DND-41 (cell line): ENCODE data around the gene DGKB.

ENCODE experiments used
- ATAC-seq: fragments of 200-7000 bp; cut with Tn5 transposase; 3 replicates; pipeline ENCODE4 v1.9.1; 2021; ENCODE audit warnings: low read depth; ENCODE audit not compliant: insufficient read depth
- DNase-seq: peaks from one replicate; pipeline ENCODE4 v3.0.0-alpha.2; 2020
- H2AFZ ChIP-seq: 2 replicates; pipeline ENCODE4 v1.6.0; 2012; ENCODE audit warnings: low read depth, low read length
- H3K27ac ChIP-seq: 2 replicates; pipeline ENCODE4 v1.5.1; 2012; ENCODE audit warnings: low read length, inconsistent platforms
- H3K27me3 ChIP-seq: fragments of 200-600 bp; sonication (generic); 2 replicates; pipeline ENCODE4 v1.6.0; 2012; ENCODE audit warnings: low read length, mild to moderate bottlenecking, inconsistent platforms; ENCODE audit not compliant: insufficient read depth, poor library complexity
- H3K36me3 ChIP-seq: 2 replicates; pipeline ENCODE4 v1.5.1; 2012; ENCODE audit warnings: low read length, inconsistent platforms; ENCODE audit not compliant: insufficient read depth
- H3K4me1 ChIP-seq: 2 replicates; pipeline ENCODE4 v1.5.1; 2012; ENCODE audit warnings: mild to moderate bottlenecking, low read length; ENCODE audit not compliant: insufficient read depth
- H3K4me2 ChIP-seq: 2 replicates; pipeline ENCODE4 v1.6.0; 2012; ENCODE audit warnings: mild to moderate bottlenecking, moderate library complexity, low read length, inconsistent platforms; ENCODE audit not compliant: insufficient read depth
- H3K4me3 ChIP-seq, 2 experiments: fragments of 200-600 bp in 1 of 2; shearing (Covaris generic) in 1 of 2; 2 replicates each; pipeline ENCODE4 v1.5.1; 2012 to 2016; ENCODE audit warnings: inconsistent platforms in 2 of 2, low read length in 2 of 2, mild to moderate bottlenecking in 2 of 2, low read depth in 1 of 2, moderate library complexity in 1 of 2
- H3K79me2 ChIP-seq: 2 replicates; pipeline ENCODE4 v1.6.0; 2012; ENCODE audit warnings: low read length, inconsistent platforms; ENCODE audit not compliant: insufficient read depth
- H3K9ac ChIP-seq: 2 replicates; pipeline ENCODE4 v1.6.0; 2012; ENCODE audit warnings: low read depth, mild to moderate bottlenecking, inconsistent platforms, low read length, moderate library complexity
- H3K9me3 ChIP-seq: 2 replicates; pipeline ENCODE4 v1.5.1; 2012; ENCODE audit warnings: low read length, moderate library complexity, mild to moderate bottlenecking, inconsistent platforms; ENCODE audit not compliant: insufficient read depth, severe bottlenecking
- H4K20me1 ChIP-seq: 2 replicates; pipeline ENCODE4 v1.6.0; 2012; ENCODE audit warnings: low read length; ENCODE audit not compliant: insufficient read depth
- EZH2 ChIP-seq: IDR thresholded peaks from 3 replicates; pipeline ENCODE4 v1.6.1; 2012; ENCODE audit warnings: borderline replicate concordance, low read depth, mild to moderate bottlenecking, moderate library complexity, low read length, inconsistent platforms; ENCODE audit not compliant: severe bottlenecking
- TF ChIP-seq, protein P1 (sequence below): IDR thresholded peaks from 2 replicates; pipeline ENCODE4 v1.5.1; 2012; ENCODE audit warnings: borderline replicate concordance, low read length, moderate library complexity, mild to moderate bottlenecking; ENCODE audit not compliant: poor library complexity, severe bottlenecking; ENCODE audit errors: extremely low read depth

The DGKB gene

DNA sequence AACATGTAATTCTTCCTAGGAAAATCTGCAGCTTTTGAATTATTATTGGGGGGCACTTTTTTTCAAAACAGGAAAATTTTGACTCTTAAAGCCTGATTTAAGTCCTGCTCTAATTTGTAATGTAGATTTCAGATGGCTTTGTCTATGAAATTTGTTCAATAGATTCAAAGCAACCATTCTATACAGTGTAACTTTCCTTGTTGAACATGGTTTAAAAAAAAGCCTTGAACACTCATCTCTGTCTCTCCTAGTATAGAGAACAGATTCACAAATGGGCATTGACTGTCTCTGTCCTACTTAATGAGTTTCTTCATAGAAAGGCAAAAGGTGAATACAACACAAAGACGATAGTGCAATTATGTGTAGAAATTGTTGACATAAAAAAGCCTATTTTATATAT is 643.7 kb downstream of the DGKB start:
- no peak overlapping the region for H3K4me3 ChIP-seq
- H3K36me3 ChIP-seq = no peaks in the 10 kb centered on the region
- H3K4me2 ChIP-seq = no peak overlapping the region
- H3K9me3 ChIP-seq = no peaks in the 10 kb centered on the region
- DNase-seq (no peak), ATAC-seq (no peak)
- H3K27ac ChIP-seq = no peak overlapping the region
- TF ChIP-seq, protein P1, sequence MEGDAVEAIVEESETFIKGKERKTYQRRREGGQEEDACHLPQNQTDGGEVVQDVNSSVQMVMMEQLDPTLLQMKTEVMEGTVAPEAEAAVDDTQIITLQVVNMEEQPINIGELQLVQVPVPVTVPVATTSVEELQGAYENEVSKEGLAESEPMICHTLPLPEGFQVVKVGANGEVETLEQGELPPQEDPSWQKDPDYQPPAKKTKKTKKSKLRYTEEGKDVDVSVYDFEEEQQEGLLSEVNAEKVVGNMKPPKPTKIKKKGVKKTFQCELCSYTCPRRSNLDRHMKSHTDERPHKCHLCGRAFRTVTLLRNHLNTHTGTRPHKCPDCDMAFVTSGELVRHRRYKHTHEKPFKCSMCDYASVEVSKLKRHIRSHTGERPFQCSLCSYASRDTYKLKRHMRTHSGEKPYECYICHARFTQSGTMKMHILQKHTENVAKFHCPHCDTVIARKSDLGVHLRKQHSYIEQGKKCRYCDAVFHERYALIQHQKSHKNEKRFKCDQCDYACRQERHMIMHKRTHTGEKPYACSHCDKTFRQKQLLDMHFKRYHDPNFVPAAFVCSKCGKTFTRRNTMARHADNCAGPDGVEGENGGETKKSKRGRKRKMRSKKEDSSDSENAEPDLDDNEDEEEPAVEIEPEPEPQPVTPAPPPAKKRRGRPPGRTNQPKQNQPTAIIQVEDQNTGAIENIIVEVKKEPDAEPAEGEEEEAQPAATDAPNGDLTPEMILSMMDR = no peak
- TF ChIP-seq EZH2 = no peak
- no peak overlapping the region for H2AFZ ChIP-seq
- H4K20me1 ChIP-seq = no peaks in the 10 kb centered on the region
- H3K27me3 ChIP-seq = no peaks in the 10 kb centered on the region
- H3K4me1 ChIP-seq = no peaks in the 10 kb centered on the region
- H3K79me2 ChIP-seq = no peaks in the 10 kb centered on the region
- H3K9ac ChIP-seq = no peak overlapping the region

DNA sequence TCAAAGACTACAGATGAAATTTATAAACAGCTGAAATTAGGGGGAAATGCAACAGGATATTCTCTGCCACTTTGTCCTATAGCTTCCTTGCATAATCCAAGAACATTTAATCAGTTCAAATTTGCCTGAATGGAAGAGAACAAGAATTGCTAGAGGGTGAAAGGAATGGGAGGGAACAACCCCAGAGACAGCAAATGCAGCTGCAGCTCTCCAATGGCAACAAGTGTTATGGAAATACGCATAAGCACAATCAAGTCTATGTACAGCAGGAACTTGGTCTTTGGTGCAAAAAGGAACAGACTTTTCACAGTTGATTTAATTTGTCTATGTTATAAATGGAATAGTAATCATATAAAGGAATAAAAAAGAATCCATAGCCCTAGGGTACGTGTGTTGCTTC is 644.1 kb downstream of the DGKB start:
- ATAC-seq (no peak), DNase-seq (no peak)
- H3K27me3 ChIP-seq = no peaks in the 10 kb centered on the region
- no peaks in the 10 kb centered on the region for H3K4me1 ChIP-seq
- no peaks in the 10 kb centered on the region for H3K79me2 ChIP-seq
- no peaks in the 10 kb centered on the region for H3K36me3 ChIP-seq
- no peak overlapping the region for H3K4me2 ChIP-seq
- H3K27ac ChIP-seq = no peak overlapping the region
- H3K4me3 ChIP-seq = no peak overlapping the region
- TF ChIP-seq, protein P1 = no peak
- TF ChIP-seq EZH2 = no peak
- H3K9ac ChIP-seq = no peak overlapping the region
- H4K20me1 ChIP-seq = no peaks in the 10 kb centered on the region
- no peaks in the 10 kb centered on the region for H3K9me3 ChIP-seq
- no peak overlapping the region for H2AFZ ChIP-seq

DNA sequence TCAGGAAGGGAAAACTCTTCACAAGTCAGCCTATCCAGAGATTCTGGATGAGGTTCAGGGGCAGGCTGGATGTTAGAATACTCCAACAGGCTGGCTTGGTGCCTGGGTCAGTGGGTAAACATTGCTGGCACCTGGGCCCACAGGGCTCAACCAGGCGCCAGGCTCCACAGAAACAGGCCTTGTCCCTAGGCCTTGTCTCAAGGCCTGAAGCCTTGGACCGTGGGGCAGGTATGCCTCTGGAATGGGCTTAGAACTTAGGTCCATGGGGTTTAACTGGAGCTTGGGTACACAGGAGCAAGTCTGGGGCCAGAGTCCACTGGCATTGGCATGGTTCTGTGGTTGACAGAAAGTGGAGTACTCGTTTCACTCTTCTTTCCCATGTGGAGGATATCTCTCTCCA is 650.1 kb downstream of the DGKB start:
- H3K4me2 ChIP-seq = no peak overlapping the region
- no peaks in the 10 kb centered on the region for H4K20me1 ChIP-seq
- no peaks in the 10 kb centered on the region for H3K27me3 ChIP-seq
- no peaks in the 10 kb centered on the region for H3K9me3 ChIP-seq
- H3K79me2 ChIP-seq = no peaks in the 10 kb centered on the region
- no peaks in the 10 kb centered on the region for H3K4me1 ChIP-seq
- no peak overlapping the region for H3K27ac ChIP-seq
- H3K9ac ChIP-seq = no peak overlapping the region
- no peak for ATAC-seq
- no peak for DNase-seq
- no peak overlapping the region for H3K4me3 ChIP-seq
- H2AFZ ChIP-seq = no peak overlapping the region
- no peak for TF ChIP-seq EZH2
- TF ChIP-seq, protein P1 = no peak
- H3K36me3 ChIP-seq = no peaks in the 10 kb centered on the region

DNA sequence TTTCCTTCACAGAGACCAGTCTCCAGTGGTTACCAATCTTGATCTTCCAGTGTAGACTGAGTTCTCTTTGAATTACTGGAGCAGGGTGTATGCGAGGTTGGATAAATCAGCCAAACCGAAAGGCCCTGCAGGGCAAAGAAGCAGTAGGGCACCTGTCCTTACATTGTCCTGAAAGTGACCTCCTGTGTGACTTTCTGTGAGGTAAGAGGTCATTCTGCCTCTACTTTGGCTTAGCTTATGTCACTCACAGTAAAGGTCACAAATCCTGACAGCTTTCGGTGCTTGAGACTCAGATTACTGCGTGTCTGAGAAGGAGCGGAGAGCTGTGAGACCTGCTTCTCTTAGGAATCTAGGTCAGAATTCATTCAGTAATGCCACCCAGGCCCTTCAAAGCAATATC is 660.4 kb downstream of the DGKB start:
- TF ChIP-seq, protein P1 = no peak
- TF ChIP-seq EZH2 = no peak
- H4K20me1 ChIP-seq = no peaks in the 10 kb centered on the region
- H3K4me3 ChIP-seq = no peak overlapping the region
- no peaks in the 10 kb centered on the region for H3K36me3 ChIP-seq
- H3K9me3 ChIP-seq = no peaks in the 10 kb centered on the region
- DNase-seq (no peak), ATAC-seq (no peak)
- no peak overlapping the region for H3K9ac ChIP-seq
- H3K4me1 ChIP-seq = no peaks in the 10 kb centered on the region
- H3K79me2 ChIP-seq = no peaks in the 10 kb centered on the region
- H2AFZ ChIP-seq = no peak overlapping the region
- H3K27me3 ChIP-seq = no peaks in the 10 kb centered on the region
- H3K27ac ChIP-seq = no peak overlapping the region
- no peak overlapping the region for H3K4me2 ChIP-seq
